GM12873 (cell line): ENCODE data around the gene FMNL1.

Source experiments
- CTCF ChIP-seq: IDR thresholded peaks from 2 replicates; pipeline ENCODE4 v1.5.1; 2012; ENCODE audit warnings: low read depth, mild to moderate bottlenecking, moderate library complexity, low read length, control low read depth; ENCODE audit not compliant: insufficient read depth; ENCODE audit errors: missing control alignments

FMNL1 gene

GRCh38 chr17:45241328-45242028 lies 19.8 kb downstream of the FMNL1 start:
- no peak for TF ChIP-seq CTCF

GRCh38 chr17:45242029-45242414 lies 20.3 kb downstream of the FMNL1 start:
- TF ChIP-seq CTCF = no peak

GRCh38 chr17:45243750-45244149 lies 22.1 kb downstream of the FMNL1 start:
- TF ChIP-seq CTCF = no peak

GRCh38 chr17:45244725-45245656 lies 23.3 kb downstream of the FMNL1 start:
- TF ChIP-seq CTCF = no peak

GRCh38 chr17:45246338-45246737 lies 24.7 kb downstream of the FMNL1 start:
- no peak for TF ChIP-seq CTCF

GRCh38 chr17:45246861-45247428 lies 25.3 kb downstream of the FMNL1 start:
- TF ChIP-seq CTCF = peak; percentile 61
